NCI-H146 treated with DMSO at 0.1 percent for 48 hours (cell line): ENCODE results near the gene TBC1D9.
"Not testable (repeated sequence)": the region's sequence is repeated elsewhere in the genome, so short reads cannot be mapped to it uniquely, and the experiment has no call there.

ENCODE experiments used
- DNase-seq: peaks from one replicate; lab custom pipeline; 2025; ENCODE audit not compliant: unreplicated experiment; lab: John Stamatoyannopoulos, UW

Gene TBC1D9

GRCh38 chr4:140756319-140757231 lies at the start of gene TBC1D9:
Gene TBC1D9, minus strand, starts transcription at chr4:140756385. Its CDS starts 340 bp downstream, at chr4:140756045.
- peak; percentile 12 for DNase-seq

- DNase-seq = no peak
Measured at GRCh38 chr4:140805293-140805692, 49.1 kb upstream of the TBC1D9 start.

- DNase-seq = no peak
Measured at GRCh38 chr4:140802591-140802990, 46.4 kb upstream of the TBC1D9 start.

GRCh38 chr4:140800666-140801065 lies 44.5 kb upstream of the TBC1D9 start:
- DNase-seq = no peak

GRCh38 chr4:140799686-140800225 lies 43.6 kb upstream of the TBC1D9 start:
- no peak for DNase-seq

- no peak for DNase-seq
Measured at GRCh38 chr4:140793291-140793690, 37.1 kb upstream of the TBC1D9 start.

- no peak for DNase-seq
Measured at GRCh38 chr4:140790765-140791164, 34.6 kb upstream of the TBC1D9 start.

GRCh38 chr4:140790171-140790570 lies 34.0 kb upstream of the TBC1D9 start:
- no peak for DNase-seq

- no peak for DNase-seq
Measured at GRCh38 chr4:140789759-140790158, 33.6 kb upstream of the TBC1D9 start.

GRCh38 chr4:140782787-140783186 lies 26.6 kb upstream of the TBC1D9 start:
- DNase-seq = not testable (repeated sequence)

GRCh38 chr4:140781596-140781995 lies 25.4 kb upstream of the TBC1D9 start:
- no peak for DNase-seq

- DNase-seq = no peak
Measured at GRCh38 chr4:140777894-140778293, 21.7 kb upstream of the TBC1D9 start.

- no peak for DNase-seq
Measured at GRCh38 chr4:140777386-140777785, 21.2 kb upstream of the TBC1D9 start.

- DNase-seq = no peak
Measured at GRCh38 chr4:140776556-140776955, 20.4 kb upstream of the TBC1D9 start.

GRCh38 chr4:140774956-140775355 lies 18.8 kb upstream of the TBC1D9 start:
- DNase-seq = no peak

GRCh38 chr4:140774510-140774909 lies 18.3 kb upstream of the TBC1D9 start:
- no peak for DNase-seq

GRCh38 chr4:140769209-140769608 lies 13.0 kb upstream of the TBC1D9 start:
- DNase-seq = no peak

GRCh38 chr4:140764785-140765392 lies 8.7 kb upstream of the TBC1D9 start:
- no peak for DNase-seq

GRCh38 chr4:140762202-140762601 lies 6.0 kb upstream of the TBC1D9 start:
- no peak for DNase-seq

- DNase-seq = no peak
Measured at GRCh38 chr4:140757232-140757630, 1.0 kb upstream of the TBC1D9 start.

GRCh38 chr4:140755774-140756318 lies 339 bp downstream of the TBC1D9 start:
- DNase-seq = no peak
